Fibroblast of skin of abdomen (primary cell): ENCODE results near the gene A3GALT2.

ENCODE experiments used
- DNase-seq: peaks from one replicate; pipeline ENCODE4 v3.0.0-alpha.2; 2013

The A3GALT2 gene

GRCh38 chr1:33350611-33351280 is 29.8 kb upstream of the A3GALT2 start:
- DNase-seq, result no peak

GRCh38 chr1:33349778-33350610 is 29.1 kb upstream of the A3GALT2 start:
- DNase-seq, result peak; percentile 85

GRCh38 chr1:33349081-33349759 is 28.3 kb upstream of the A3GALT2 start:
- no peak for DNase-seq

GRCh38 chr1:33348676-33349080 is 27.8 kb upstream of the A3GALT2 start:
- no peak for DNase-seq

- DNase-seq, result peak; percentile 57
Observed at GRCh38 chr1:33348194-33348593, 27.3 kb upstream of the A3GALT2 start.

- no peak for DNase-seq
Observed at GRCh38 chr1:33347650-33347992, 26.7 kb upstream of the A3GALT2 start.

GRCh38 chr1:33346927-33347649 is 26.2 kb upstream of the A3GALT2 start:
- peak; percentile 92 for DNase-seq

GRCh38 chr1:33346533-33346926 is 25.6 kb upstream of the A3GALT2 start:
- DNase-seq, result no peak

- no peak for DNase-seq
Observed at GRCh38 chr1:33344896-33345560, 24.1 kb upstream of the A3GALT2 start.

GRCh38 chr1:33343539-33343938 is 22.6 kb upstream of the A3GALT2 start:
- no peak for DNase-seq

- peak; percentile 98 for DNase-seq
Observed at GRCh38 chr1:33342041-33342723, 21.3 kb upstream of the A3GALT2 start.

GRCh38 chr1:33341190-33341589 is 20.3 kb upstream of the A3GALT2 start:
- DNase-seq, result no peak

GRCh38 chr1:33339413-33339812 is 18.5 kb upstream of the A3GALT2 start:
- DNase-seq, result no peak

GRCh38 chr1:33338440-33339211 is 17.7 kb upstream of the A3GALT2 start:
- peak; percentile 71 for DNase-seq

- peak; percentile 57 for DNase-seq
Observed at GRCh38 chr1:33338048-33338439, 17.1 kb upstream of the A3GALT2 start.

- no peak for DNase-seq
Observed at GRCh38 chr1:33337441-33337840, 16.5 kb upstream of the A3GALT2 start.

- DNase-seq, result no peak
Observed at GRCh38 chr1:33336580-33336979, 15.7 kb upstream of the A3GALT2 start.

- DNase-seq, result no peak
Observed at GRCh38 chr1:33335020-33335419, 14.1 kb upstream of the A3GALT2 start.

GRCh38 chr1:33334081-33334552 is 13.2 kb upstream of the A3GALT2 start:
- no peak for DNase-seq

GRCh38 chr1:33332881-33333280 is 12.0 kb upstream of the A3GALT2 start:
- no peak for DNase-seq

- no peak for DNase-seq
Observed at GRCh38 chr1:33332357-33332789, 11.5 kb upstream of the A3GALT2 start.
